Bone marrow (tissue), 2 donors: ENCODE data around the gene ZNF598.
"Not testable (repeated sequence)": the region's sequence is repeated elsewhere in the genome, so short reads cannot be mapped to it uniquely, and the experiment has no call there.

ENCODE experiments used
- DNase-seq, 2 donors: peaks; one replicate each; lab custom pipeline; 2025; lab: John Stamatoyannopoulos, UW

Gene ZNF598

DNA sequence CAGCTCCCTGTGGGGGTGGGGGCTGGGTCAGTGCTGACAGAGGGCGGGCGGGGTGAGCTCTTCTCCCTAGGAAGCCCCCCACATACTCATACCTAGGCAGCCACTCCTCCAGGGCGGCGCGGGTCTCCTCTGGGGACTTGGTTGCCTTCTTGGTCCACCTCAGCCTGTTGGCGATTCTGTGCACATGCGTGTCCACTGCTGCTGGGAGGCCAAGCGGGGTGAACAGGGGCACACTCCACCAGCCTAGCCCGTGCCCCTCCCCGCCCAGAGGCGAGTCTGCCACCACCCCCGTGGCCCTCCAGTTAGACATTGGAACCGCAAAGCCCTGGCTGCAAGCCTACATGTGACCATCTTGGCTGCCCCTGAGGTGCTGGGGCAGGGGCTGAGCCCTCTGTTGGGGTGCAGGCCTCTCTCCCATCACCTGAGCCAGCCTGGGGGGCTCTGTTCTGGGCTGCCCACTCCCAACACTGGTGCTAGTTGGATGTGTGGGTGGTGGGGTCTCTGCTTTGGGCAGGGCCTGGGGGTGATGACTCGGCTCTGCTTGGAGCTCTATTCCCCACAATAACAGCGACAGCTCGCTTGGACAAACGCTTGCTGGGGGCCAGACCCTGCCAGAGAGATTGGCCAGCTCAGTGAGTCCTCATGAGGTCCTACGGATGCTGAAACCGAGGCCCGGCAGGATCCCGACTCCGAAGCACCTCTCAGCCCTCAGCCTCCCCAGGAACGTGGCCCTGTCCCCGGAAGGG lies 30.6 kb upstream of the ZNF598 start:
- DNase-seq, result no peak

- no peak for DNase-seq
Measured at GRCh38 chr16:2039274-2040031, 29.8 kb upstream of the ZNF598 start.

DNA sequence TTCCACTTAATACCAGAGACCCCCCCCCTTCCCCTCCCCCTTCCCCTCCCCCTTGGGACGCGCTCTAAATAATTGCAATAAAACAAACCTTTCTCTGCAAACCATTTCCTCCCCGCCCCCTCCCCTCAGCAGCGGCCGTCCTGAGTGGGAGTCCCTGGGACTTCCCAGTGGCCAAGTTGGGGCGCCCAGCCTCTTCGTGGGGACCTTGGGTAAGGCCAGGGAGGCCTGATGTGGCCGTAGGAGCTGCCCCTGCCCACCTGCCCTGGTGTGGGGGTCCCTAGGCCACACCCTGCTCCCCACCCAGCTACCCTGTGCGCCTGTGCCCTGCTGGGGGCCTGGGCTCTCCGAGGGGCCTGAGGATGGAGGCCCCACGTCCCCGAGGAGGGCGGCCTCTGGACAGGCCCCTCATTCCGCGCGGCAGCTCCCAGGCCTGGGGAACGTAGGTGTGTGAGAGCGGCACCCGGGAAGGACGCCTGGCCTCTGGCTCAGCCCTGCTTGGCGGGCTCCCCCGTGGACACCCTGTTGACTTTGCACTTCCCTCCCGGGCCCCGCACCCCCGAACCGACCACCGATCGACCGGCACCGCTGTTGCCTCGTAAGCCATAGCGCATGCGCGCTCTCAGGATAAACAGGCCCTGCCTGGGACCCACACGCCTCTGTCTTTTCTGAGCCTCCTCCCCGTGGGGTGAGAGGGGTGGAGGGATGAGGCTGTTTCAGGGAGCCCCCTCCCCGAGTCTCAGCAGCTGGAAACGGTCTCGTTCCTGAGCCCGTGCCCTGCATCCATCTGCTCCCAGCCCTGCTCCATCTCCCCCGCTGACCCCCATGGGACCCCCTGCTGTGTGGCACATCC lies 29.0 kb upstream of the ZNF598 start:
- no peak for DNase-seq

DNA sequence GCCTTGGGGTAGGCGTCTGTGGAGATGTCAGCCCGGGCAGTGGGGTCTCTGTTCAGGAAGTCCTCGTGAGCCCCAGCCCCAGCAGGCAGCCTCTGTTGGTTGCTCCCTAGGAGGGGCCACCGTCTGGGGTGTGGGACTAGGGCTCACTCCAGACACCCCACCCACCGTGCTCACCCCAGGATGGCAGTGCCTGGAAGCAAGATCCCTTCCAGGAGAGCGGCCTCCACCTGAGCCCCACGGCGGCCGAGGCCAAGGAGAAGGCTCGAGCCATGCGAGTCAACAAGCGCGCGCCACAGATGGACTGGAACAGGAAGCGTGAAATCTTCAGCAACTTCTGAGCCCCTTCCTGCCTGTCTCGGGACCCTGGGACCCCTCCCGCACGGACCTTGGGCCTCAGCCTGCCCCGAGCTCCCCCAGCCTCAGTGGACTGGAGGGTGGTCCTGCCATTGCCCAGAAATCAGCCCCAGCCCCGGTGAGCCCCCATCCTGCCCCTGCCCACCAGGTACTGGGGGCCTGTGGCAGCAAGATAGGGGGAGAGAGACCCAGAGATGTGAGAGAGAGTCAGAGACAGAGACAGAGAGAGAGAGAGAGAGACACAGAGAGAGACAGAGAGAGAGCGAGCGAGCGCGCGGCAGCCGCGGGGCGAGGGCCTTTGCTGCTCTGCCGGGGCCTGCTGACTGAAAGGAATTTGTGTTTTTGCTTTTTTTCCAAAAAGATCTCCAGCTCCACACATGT lies 28.2 kb upstream of the ZNF598 start:
- DNase-seq, result no peak

- no peak for DNase-seq
Measured at GRCh38 chr16:2037115-2037514, 27.5 kb upstream of the ZNF598 start.

DNA sequence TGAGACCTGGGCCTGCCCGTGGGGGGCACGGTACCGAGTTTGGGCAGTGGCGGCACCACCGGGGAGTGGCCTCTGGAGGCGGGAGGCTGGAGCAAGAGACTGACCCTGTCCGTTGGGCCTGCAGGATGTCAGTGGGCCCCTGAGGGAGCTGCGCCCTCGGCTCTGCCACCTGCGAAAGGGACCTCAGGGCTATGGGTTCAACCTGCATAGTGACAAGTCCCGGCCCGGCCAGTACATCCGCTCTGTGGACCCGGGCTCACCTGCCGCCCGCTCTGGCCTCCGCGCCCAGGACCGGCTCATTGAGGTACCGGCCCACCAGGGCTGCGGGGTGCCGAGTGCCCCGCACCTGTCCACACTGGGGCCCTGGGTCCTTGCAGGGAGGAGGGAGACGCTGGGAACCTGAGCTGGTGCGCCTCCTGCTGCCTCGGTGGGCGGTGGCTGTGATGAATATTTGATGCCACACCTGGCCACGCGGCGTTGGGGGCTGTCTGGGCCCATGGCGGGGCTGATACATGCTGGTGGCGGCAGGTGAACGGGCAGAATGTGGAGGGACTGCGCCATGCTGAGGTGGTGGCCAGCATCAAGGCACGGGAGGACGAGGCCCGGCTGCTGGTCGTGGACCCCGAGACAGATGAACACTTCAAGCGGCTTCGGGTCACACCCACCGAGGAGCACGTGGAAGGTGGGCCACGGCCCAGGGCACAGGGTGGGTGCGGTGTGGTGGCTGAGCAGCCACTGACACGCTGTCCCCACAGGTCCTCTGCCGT lies 26.8 kb upstream of the ZNF598 start:
- no peak for DNase-seq

DNA sequence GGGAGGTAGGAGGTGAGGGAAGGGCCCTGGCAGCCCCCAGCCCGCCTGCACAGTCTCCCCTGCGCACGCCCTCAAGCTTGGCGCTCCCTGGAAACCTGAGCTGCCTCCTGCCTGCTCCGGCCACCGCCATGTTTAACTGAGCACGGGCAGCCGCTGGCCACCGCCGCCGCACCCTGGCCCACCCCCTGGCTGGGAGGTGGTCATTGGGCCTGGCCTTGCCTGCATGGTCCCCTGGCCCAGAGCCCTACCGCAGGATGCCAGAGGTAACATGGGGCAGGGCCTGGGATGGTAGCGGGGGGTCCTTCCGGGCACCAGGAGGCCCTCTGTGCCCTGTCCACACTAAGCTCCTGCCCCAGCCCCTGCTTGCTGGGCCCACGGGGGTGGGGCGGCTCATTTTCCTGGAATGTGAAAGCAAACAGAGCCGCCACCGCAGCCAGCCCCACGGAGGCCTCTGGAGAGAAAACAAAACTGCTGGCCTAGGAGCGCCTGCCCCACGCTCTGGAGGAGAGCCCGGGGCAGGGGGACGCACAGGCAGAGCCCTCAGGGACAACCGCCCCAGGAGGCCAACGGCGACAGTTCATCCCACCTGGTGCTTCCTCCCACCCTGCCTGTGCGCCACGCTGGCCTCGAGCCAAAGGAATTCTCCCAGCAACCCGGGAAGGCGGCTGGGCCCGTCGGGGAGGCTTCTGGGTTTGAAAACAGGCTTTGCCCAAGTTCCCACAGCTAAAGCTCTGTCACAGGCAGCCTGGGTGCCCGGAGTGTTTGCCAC lies 26.0 kb upstream of the ZNF598 start:
- no peak for DNase-seq

DNA sequence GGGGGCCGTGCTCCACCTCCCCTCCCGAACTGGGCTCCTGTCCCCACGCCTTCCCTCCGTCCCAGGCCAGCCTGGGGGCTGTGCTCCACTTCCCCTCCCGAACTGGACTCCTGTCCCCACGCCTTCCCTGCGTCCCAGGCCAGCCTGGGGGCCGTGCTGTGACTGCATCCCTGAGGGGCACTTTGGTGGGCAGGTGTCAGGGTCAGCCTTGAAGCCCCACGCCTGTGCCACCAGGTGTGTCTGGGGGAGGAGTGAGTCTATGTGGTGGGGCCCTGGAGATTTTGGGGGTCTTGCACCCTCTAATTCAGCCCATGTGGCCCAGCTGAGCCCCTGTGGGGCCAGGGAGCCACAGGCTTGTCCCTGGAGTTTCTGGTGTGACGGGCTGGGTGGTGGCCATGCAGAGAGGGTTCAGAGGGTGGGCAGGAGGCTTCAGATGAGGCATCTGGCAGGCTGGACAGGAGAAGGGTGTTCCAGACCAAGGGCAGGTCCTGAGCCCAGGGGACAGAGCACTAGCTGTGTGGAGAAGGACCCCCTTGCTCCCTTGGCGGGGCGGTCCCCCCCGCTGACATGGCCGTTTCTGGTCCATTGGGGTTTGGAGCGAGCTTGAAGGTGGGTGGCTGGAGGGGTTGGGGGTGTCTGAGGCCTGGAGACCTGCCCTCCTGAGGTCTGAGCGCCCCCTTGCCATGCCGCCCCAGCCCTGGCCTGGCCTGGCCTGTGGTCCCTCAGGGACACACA lies 25.2 kb upstream of the ZNF598 start:
- DNase-seq, result no peak

DNA sequence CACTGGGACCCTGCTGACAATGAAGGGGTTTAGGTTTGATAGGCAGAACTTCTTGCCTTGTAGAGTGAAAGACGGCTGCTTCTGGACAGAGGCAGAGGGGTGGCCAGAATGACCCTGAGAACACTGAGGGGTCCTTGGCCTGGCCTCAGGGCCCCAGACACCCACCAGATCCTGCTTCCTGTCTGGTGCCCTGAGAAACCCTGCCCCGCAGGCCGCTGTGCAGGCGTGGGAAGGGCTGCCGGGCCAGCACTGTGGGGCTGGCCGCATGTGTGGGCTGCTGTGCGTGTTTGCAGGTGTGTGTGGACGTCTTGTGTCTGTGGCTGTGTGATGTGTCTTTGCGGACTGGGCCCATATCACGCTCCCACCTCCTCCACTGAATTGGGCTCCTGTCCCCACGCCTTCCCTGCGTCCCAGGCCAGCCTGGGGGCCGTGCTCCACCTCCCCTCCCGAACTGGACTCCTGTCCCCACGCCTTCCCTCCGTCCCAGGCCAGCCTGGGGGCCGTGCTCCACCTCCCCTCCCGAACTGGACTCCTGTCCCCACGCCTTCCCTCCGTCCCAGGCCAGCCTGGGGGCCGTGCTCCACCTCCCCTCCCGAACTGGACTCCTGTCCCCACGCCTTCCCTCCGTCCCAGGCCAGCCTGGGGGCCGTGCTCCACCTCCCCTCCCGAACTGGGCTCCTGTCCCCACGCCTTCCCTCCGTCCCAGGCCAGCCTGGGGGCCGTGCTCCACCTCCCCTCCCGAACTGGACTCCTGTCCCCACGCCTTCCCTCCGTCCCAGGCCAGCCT lies 24.5 kb upstream of the ZNF598 start:
- DNase-seq, result not testable (repeated sequence)

DNA sequence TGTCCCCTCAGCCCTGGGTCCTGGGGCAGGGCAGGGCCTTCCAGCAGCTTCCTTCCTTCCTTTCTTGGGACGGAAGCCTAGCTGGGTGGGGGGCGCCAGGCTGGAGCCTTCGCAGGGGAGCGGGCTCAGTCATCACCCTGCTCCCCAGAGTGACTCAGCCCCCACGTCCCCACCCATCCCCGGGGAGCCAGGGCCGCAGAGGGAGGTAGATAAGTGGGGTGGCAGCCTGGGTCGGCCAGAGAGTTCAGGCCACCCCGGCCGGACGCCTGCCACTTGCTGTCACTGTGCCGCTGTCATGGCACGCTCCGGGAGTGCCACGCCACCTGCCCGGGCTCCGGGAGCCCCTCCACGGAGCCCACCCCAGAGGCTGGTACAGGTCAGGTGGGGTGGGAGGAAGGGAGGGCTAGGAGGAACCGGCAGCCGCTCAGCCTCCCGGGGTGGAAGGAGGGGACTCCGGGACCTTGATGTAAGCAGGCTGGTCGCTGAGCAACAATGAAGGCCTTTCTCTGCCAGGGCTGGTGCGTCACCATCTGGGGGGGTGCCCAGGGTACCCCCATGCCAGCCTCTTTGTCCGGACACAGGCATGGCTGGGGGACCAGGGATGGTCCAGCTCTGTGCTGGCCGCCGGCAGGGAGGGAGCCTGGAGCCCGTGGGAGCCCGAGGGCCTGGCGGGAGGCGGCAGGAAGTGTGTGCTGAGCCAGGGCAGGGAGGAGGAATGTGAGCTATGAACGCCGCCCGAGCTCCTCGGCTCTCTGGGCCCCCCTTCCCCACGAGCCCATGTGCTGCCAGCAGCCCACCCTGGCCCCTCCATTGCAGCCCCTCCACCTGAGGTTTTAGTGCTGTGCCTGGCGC lies 23.7 kb upstream of the ZNF598 start:
- DNase-seq, result no peak

DNA sequence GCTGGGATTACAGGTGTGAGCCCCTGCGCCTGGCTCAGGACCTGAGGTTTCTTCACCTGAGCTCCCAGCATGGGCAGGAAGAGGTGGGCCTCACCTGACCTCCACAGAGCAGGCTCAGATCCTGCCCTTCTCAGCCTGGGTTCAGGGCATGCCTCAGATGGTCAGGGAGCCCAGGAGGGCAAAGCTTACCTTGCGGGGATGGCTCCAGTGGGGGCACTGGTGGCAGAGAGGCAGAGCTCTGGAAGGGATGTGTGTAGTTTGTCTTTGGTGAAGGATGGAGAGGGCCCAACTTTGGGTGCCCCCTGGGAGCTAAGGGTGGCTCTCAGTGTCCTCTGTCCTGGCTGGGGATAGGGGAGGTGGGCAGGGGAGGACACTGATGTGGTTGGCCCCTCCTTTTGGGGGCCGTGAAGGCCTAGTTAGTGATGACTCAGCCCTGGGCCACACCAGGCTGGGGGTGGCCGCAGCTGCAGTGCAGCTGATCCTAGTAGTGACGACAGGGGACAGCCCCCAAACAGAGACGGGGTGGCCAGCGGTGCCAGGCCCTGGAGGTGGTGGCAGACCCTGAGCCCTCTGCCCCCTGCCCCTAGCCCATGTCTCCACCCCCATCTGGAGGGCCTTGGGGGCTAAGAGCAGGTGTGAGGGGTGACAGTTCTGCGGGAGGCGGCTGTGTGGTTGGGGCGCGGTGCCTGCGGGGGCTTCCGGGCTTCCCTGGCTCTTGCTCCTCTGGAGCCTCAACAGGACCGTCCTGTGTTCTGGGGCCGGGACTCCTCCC lies 22.9 kb upstream of the ZNF598 start:
- no peak for DNase-seq

DNA sequence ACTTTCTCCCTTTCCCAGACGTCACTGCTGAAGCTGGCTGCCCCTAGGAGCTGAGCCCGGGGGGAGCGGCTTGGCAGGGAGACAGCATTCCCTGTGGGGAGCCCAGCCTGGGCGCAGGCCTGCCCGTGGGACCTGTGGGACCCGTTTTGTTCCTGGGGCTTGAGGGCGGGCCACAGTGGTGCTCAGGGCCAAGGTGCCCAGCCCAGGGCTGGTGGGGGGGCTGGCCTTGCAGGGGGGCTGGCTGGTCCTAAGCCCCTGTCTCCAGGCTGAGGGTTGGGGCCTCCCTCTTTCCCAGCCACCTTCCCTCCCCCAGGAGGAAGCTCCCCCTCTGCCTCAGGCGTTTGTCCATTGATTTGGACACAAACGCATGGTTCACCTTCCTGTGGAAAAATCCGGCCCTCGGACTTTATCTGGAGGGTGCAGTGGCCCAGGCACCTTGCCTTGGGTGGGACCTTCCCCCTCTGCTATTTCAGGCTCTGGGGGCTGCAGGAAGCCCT lies 21.5 kb upstream of the ZNF598 start:
- no peak for DNase-seq

GRCh38 chr16:2030036-2030435 lies 20.4 kb upstream of the ZNF598 start:
- no peak for DNase-seq

GRCh38 chr16:2029350-2029749 lies 19.7 kb upstream of the ZNF598 start:
- no peak for DNase-seq

DNA sequence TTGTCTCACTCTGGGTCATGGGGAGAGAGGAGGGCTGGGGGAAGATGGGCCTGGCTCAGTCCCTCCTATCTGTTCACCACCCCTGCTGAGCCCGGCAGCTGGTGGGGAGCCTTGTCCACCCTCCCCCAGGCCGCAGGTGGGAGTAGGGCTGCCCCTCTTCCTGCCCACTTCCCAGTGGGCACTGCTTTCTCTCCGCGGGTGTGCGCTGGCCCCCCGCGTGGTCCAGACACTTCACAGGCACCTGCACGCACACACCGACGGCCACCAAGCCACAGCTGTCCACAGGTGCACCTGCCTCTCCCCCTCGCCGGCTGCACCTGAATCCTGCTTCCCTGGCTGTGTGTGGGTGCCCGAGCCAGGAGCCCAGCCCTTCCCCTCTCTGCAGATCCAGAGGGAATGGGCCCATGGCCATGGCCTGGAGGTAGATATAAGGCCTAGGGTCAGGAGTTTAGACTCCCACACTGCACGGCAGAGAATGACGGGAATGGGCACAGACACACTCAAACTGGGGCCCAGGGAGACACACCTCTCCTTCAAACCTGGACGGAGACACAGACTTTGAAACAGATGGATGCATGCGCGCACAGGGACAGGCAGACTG lies 19.1 kb upstream of the ZNF598 start:
- DNase-seq, result no peak

- DNase-seq, result no peak
Measured at GRCh38 chr16:2028146-2028545, 18.5 kb upstream of the ZNF598 start.
